ENCODE data around the gene TBC1D21.

GRCh38 chr15:73839699-73840377 is 33.5 kb upstream of the TBC1D21 start:
- no peak for TF ChIP-seq POLR2A (IDR thresholded peaks at IDR 0.05; ENCODE audit: low read depth, low read length)
- no peak for TF ChIP-seq TAF1 (IDR thresholded peaks at IDR 0.05; ENCODE audit: low read depth, low read length)
- no peak for TF ChIP-seq POLR2AphosphoS5 (IDR thresholded peaks at IDR 0.05; ENCODE audit: low read depth, low read length)
- no peak for TF ChIP-seq SPI1 (IDR thresholded peaks at IDR 0.05; ENCODE audit: low read depth, low read length)
- no peak for TF ChIP-seq POU2F2 (IDR thresholded peaks at IDR 0.05; ENCODE audit: low read depth, low read length)
- no peak for TF ChIP-seq PAX5 (IDR thresholded peaks at IDR 0.05; ENCODE audit: insufficient read depth, low read length, severe bottlenecking)
